ENCODE results near the gene SORCS2.

DNA sequence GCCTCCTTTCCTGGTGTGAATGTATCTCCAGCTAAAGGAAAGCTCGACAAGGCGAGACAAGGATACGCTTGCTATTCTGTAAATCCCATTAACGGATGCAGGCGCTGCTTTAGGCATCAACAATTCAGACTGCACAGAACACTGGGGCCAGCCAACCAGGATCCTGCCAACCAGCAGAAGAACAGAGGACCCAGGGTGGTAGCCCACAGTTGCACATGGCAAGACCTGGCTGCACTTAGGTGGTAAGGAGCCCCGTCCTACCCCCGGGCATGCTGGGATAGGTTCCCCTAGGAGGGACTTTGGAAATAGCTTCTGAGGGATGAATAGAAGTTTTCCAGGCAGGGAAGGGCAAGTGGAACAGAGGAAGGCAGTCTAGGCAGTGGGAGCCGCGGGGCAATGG lies 221.7 kb downstream of the SORCS2 start:
- TF ChIP-seq, protein P1, sequence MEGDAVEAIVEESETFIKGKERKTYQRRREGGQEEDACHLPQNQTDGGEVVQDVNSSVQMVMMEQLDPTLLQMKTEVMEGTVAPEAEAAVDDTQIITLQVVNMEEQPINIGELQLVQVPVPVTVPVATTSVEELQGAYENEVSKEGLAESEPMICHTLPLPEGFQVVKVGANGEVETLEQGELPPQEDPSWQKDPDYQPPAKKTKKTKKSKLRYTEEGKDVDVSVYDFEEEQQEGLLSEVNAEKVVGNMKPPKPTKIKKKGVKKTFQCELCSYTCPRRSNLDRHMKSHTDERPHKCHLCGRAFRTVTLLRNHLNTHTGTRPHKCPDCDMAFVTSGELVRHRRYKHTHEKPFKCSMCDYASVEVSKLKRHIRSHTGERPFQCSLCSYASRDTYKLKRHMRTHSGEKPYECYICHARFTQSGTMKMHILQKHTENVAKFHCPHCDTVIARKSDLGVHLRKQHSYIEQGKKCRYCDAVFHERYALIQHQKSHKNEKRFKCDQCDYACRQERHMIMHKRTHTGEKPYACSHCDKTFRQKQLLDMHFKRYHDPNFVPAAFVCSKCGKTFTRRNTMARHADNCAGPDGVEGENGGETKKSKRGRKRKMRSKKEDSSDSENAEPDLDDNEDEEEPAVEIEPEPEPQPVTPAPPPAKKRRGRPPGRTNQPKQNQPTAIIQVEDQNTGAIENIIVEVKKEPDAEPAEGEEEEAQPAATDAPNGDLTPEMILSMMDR (IDR thresholded peaks at IDR 0.05), result no peak
- TF ChIP-seq YY1 (IDR thresholded peaks at IDR 0.05; ENCODE audit: low read depth), result no peak
- TF ChIP-seq EP300 (IDR thresholded peaks at IDR 0.05; ENCODE audit: borderline replicate concordance in 1 of 2, low read depth in 1 of 2, low read length in 1 of 2), result no peak
- no peak for TF ChIP-seq EZH2phosphoT487 (IDR thresholded peaks at IDR 0.05; ENCODE audit: borderline replicate concordance, low read depth)
- no peak for TF ChIP-seq CHD2 (IDR thresholded peaks at IDR 0.05; ENCODE audit: low read length, partially characterized antibody)
- TF ChIP-seq RCOR1 (IDR thresholded peaks at IDR 0.05; ENCODE audit: low read length), result no peak
- TF ChIP-seq NRF1 (IDR thresholded peaks at IDR 0.05; ENCODE audit: low read depth, low read length), result no peak
- TF ChIP-seq, protein P2, sequence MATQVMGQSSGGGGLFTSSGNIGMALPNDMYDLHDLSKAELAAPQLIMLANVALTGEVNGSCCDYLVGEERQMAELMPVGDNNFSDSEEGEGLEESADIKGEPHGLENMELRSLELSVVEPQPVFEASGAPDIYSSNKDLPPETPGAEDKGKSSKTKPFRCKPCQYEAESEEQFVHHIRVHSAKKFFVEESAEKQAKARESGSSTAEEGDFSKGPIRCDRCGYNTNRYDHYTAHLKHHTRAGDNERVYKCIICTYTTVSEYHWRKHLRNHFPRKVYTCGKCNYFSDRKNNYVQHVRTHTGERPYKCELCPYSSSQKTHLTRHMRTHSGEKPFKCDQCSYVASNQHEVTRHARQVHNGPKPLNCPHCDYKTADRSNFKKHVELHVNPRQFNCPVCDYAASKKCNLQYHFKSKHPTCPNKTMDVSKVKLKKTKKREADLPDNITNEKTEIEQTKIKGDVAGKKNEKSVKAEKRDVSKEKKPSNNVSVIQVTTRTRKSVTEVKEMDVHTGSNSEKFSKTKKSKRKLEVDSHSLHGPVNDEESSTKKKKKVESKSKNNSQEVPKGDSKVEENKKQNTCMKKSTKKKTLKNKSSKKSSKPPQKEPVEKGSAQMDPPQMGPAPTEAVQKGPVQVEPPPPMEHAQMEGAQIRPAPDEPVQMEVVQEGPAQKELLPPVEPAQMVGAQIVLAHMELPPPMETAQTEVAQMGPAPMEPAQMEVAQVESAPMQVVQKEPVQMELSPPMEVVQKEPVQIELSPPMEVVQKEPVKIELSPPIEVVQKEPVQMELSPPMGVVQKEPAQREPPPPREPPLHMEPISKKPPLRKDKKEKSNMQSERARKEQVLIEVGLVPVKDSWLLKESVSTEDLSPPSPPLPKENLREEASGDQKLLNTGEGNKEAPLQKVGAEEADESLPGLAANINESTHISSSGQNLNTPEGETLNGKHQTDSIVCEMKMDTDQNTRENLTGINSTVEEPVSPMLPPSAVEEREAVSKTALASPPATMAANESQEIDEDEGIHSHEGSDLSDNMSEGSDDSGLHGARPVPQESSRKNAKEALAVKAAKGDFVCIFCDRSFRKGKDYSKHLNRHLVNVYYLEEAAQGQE (IDR thresholded peaks at IDR 0.05; ENCODE audit: low read depth, low read length), result no peak
- TF ChIP-seq, protein P3, sequence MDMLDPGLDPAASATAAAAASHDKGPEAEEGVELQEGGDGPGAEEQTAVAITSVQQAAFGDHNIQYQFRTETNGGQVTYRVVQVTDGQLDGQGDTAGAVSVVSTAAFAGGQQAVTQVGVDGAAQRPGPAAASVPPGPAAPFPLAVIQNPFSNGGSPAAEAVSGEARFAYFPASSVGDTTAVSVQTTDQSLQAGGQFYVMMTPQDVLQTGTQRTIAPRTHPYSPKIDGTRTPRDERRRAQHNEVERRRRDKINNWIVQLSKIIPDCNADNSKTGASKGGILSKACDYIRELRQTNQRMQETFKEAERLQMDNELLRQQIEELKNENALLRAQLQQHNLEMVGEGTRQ (IDR thresholded peaks at IDR 0.05; ENCODE audit: borderline replicate concordance, low read depth, low read length), result no peak

Measured in SK-N-SH (cell line).